ENCODE results near the gene RNASE2. TPM values are rescaled to one million over a fixed set of nuclear protein-coding genes. Genes with fewer than 3 reads are reported as not detected.

The RNASE2 gene
- total RNA-seq, 1 experiment from 2014 or later = not detected

DNA sequence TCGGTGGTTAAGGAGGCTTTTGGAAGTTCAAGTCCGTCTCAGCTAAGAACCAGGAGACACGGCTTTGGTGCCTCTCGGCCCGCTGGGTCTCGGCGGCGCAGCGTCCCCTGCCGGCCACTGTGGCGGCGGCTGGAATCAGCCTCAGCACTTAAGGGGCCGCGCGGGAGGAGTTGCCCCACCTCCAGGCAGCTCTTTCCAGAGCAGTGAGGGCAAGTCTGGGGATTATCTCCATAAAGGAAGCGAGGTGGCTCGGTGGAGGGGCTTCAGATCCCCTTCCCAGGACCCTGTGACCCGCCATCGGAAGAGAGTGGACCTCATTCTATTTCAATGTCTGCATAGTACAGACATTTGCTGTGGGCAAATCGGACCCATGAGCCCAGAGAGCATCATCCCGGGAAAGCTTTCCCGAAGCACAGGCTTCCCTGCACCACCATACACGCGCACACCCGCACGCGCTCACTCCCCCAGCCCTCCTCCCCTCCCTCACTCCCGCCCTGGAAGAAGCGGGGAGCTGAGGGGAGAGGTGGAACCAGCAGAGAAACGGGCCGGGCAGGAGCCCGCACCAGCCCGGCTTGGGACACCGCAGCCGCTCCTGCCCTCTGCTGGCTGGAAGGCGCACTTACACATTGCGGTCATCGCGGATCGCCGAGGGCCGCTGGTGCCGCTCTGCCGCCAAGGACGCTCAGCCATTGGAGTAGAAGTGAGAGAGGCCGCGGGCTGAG lies 15.9 kb downstream of the RNASE2 start (continued):
- TF ChIP-seq, protein P1, sequence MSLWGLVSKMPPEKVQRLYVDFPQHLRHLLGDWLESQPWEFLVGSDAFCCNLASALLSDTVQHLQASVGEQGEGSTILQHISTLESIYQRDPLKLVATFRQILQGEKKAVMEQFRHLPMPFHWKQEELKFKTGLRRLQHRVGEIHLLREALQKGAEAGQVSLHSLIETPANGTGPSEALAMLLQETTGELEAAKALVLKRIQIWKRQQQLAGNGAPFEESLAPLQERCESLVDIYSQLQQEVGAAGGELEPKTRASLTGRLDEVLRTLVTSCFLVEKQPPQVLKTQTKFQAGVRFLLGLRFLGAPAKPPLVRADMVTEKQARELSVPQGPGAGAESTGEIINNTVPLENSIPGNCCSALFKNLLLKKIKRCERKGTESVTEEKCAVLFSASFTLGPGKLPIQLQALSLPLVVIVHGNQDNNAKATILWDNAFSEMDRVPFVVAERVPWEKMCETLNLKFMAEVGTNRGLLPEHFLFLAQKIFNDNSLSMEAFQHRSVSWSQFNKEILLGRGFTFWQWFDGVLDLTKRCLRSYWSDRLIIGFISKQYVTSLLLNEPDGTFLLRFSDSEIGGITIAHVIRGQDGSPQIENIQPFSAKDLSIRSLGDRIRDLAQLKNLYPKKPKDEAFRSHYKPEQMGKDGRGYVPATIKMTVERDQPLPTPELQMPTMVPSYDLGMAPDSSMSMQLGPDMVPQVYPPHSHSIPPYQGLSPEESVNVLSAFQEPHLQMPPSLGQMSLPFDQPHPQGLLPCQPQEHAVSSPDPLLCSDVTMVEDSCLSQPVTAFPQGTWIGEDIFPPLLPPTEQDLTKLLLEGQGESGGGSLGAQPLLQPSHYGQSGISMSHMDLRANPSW (CRISPR knock-in tag; conservative IDR thresholded peaks at IDR 0.05; ENCODE audit: low read depth) = no peak
- TF ChIP-seq, protein P2, sequence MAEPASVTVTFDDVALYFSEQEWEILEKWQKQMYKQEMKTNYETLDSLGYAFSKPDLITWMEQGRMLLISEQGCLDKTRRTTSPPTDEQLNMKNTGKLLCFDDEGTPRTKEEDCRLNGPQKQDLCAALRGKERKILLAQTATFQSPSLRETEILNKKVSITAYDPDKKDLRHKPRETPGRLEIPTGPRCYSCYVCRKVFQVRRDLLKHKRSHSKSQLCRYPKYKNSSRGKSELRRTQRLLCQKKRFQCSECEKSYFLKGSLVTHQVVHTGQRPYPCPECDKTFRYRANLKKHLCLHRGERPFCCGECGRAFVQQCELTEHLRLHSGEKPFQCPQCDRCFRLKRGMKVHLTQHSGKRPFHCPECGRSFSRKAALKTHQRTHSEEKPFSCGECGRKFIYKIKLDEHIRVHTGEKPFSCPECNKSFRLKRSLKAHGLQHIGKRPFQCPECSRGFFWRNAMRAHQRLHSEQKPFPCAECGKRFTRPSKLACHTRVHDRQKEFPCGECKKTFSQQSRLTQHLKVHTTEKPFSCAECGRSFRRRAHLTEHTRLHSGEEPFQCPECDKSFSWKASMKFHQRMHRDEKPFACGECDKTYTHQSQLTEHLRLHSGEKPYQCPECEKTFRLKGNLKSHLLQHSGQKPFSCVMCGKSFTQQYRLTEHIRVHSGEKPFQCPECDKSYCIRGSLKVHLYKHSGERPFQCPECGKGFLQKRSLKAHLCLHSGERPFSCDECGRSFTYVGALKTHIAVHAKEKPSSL (CRISPR knock-in tag; conservative IDR thresholded peaks at IDR 0.05) = no peak
- TF ChIP-seq ZNF671 (CRISPR knock-in tag; IDR thresholded peaks at IDR 0.05) (no peak), MXD4 (CRISPR knock-in tag; IDR thresholded peaks at IDR 0.05; ENCODE audit: borderline replicate concordance) (no peak), TP53 (CRISPR knock-in tag; IDR thresholded peaks at IDR 0.05) (no peak), ZNF232 (CRISPR knock-in tag; IDR thresholded peaks at IDR 0.05) (no peak), HMGA2 (CRISPR knock-in tag; IDR thresholded peaks at IDR 0.05) (no peak), ESRRA (CRISPR knock-in tag; IDR thresholded peaks at IDR 0.05; ENCODE audit: borderline replicate concordance) (no peak), ETV6 (CRISPR knock-in tag; IDR thresholded peaks at IDR 0.05) (peak; percentile 37; the same call in 1 of the 2 replicates), CBFB (CRISPR knock-in tag; IDR thresholded peaks at IDR 0.05; ENCODE audit: low read depth) (no peak), KAT7 (CRISPR knock-in tag; IDR thresholded peaks at IDR 0.05; ENCODE audit: borderline replicate concordance) (0 out of 2 replicates have a peak, but pooled peaks have one; percentile 48), NFE2L1 (CRISPR knock-in tag; IDR thresholded peaks at IDR 0.05) (no peak), SMAD3 (CRISPR knock-in tag; IDR thresholded peaks at IDR 0.05; ENCODE audit: borderline replicate concordance) (0 out of 2 replicates have a peak, but pooled peaks have one; percentile 26), ZNF396 (CRISPR knock-in tag; IDR thresholded peaks at IDR 0.05; ENCODE audit: borderline replicate concordance) (no peak), SOX15 (CRISPR knock-in tag; IDR thresholded peaks at IDR 0.05) (no peak), SP1 (CRISPR knock-in tag; conservative IDR thresholded peaks at IDR 0.05) (no peak)
- TF ChIP-seq, protein P3, sequence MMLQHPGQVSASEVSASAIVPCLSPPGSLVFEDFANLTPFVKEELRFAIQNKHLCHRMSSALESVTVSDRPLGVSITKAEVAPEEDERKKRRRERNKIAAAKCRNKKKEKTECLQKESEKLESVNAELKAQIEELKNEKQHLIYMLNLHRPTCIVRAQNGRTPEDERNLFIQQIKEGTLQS (CRISPR knock-in tag; conservative IDR thresholded peaks at IDR 0.05) = no peak
- TF ChIP-seq, protein P4, sequence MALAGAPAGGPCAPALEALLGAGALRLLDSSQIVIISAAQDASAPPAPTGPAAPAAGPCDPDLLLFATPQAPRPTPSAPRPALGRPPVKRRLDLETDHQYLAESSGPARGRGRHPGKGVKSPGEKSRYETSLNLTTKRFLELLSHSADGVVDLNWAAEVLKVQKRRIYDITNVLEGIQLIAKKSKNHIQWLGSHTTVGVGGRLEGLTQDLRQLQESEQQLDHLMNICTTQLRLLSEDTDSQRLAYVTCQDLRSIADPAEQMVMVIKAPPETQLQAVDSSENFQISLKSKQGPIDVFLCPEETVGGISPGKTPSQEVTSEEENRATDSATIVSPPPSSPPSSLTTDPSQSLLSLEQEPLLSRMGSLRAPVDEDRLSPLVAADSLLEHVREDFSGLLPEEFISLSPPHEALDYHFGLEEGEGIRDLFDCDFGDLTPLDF (CRISPR knock-in tag; IDR thresholded peaks at IDR 0.05) = no peak
- TF ChIP-seq, protein P5, sequence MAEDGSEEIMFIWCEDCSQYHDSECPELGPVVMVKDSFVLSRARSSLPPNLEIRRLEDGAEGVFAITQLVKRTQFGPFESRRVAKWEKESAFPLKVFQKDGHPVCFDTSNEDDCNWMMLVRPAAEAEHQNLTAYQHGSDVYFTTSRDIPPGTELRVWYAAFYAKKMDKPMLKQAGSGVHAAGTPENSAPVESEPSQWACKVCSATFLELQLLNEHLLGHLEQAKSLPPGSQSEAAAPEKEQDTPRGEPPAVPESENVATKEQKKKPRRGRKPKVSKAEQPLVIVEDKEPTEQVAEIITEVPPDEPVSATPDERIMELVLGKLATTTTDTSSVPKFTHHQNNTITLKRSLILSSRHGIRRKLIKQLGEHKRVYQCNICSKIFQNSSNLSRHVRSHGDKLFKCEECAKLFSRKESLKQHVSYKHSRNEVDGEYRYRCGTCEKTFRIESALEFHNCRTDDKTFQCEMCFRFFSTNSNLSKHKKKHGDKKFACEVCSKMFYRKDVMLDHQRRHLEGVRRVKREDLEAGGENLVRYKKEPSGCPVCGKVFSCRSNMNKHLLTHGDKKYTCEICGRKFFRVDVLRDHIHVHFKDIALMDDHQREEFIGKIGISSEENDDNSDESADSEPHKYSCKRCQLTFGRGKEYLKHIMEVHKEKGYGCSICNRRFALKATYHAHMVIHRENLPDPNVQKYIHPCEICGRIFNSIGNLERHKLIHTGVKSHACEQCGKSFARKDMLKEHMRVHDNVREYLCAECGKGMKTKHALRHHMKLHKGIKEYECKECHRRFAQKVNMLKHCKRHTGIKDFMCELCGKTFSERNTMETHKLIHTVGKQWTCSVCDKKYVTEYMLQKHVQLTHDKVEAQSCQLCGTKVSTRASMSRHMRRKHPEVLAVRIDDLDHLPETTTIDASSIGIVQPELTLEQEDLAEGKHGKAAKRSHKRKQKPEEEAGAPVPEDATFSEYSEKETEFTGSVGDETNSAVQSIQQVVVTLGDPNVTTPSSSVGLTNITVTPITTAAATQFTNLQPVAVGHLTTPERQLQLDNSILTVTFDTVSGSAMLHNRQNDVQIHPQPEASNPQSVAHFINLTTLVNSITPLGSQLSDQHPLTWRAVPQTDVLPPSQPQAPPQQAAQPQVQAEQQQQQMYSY (CRISPR knock-in tag; IDR thresholded peaks at IDR 0.05) = 0 out of 2 replicates have a peak, but pooled peaks have one; percentile 15
- TF ChIP-seq, protein P6, sequence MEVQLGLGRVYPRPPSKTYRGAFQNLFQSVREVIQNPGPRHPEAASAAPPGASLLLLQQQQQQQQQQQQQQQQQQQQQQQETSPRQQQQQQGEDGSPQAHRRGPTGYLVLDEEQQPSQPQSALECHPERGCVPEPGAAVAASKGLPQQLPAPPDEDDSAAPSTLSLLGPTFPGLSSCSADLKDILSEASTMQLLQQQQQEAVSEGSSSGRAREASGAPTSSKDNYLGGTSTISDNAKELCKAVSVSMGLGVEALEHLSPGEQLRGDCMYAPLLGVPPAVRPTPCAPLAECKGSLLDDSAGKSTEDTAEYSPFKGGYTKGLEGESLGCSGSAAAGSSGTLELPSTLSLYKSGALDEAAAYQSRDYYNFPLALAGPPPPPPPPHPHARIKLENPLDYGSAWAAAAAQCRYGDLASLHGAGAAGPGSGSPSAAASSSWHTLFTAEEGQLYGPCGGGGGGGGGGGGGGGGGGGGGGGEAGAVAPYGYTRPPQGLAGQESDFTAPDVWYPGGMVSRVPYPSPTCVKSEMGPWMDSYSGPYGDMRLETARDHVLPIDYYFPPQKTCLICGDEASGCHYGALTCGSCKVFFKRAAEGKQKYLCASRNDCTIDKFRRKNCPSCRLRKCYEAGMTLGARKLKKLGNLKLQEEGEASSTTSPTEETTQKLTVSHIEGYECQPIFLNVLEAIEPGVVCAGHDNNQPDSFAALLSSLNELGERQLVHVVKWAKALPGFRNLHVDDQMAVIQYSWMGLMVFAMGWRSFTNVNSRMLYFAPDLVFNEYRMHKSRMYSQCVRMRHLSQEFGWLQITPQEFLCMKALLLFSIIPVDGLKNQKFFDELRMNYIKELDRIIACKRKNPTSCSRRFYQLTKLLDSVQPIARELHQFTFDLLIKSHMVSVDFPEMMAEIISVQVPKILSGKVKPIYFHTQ (CRISPR knock-in tag; IDR thresholded peaks at IDR 0.05) = no peak
- TF ChIP-seq, protein P7, sequence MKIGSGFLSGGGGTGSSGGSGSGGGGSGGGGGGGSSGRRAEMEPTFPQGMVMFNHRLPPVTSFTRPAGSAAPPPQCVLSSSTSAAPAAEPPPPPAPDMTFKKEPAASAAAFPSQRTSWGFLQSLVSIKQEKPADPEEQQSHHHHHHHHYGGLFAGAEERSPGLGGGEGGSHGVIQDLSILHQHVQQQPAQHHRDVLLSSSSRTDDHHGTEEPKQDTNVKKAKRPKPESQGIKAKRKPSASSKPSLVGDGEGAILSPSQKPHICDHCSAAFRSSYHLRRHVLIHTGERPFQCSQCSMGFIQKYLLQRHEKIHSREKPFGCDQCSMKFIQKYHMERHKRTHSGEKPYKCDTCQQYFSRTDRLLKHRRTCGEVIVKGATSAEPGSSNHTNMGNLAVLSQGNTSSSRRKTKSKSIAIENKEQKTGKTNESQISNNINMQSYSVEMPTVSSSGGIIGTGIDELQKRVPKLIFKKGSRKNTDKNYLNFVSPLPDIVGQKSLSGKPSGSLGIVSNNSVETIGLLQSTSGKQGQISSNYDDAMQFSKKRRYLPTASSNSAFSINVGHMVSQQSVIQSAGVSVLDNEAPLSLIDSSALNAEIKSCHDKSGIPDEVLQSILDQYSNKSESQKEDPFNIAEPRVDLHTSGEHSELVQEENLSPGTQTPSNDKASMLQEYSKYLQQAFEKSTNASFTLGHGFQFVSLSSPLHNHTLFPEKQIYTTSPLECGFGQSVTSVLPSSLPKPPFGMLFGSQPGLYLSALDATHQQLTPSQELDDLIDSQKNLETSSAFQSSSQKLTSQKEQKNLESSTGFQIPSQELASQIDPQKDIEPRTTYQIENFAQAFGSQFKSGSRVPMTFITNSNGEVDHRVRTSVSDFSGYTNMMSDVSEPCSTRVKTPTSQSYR (CRISPR knock-in tag; IDR thresholded peaks at IDR 0.05) = no peak
- TF ChIP-seq, protein P8, sequence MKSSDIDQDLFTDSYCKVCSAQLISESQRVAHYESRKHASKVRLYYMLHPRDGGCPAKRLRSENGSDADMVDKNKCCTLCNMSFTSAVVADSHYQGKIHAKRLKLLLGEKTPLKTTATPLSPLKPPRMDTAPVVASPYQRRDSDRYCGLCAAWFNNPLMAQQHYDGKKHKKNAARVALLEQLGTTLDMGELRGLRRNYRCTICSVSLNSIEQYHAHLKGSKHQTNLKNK (CRISPR knock-in tag; IDR thresholded peaks at IDR 0.05) = no peak

Data from WTC11 (cell line).